Subcutaneous abdominal adipose tissue (tissue), 5 donors: ENCODE results near the gene FLNB.
A peak's percentile ranks its signal among the peaks of the same experiment; 100 is the strongest.

Experiments
- H3K27ac ChIP-seq: one replicate; pipeline ENCODE4 v1.7.0; 2013; ENCODE audit warnings: low read depth, mild to moderate bottlenecking, inconsistent platforms, low read length, moderate library complexity
- H3K27me3 ChIP-seq, 5 donors: one replicate each; pipeline ENCODE4 v1.7.0; 2013; ENCODE audit warnings: low read length in 5 of 5, inconsistent platforms in 1 of 5; ENCODE audit not compliant: control insufficient read depth in 5 of 5, insufficient read depth in 4 of 5
- H3K36me3 ChIP-seq, 5 donors: one replicate each; pipeline ENCODE4 v1.7.0; 2013; ENCODE audit warnings: low read length in 5 of 5; ENCODE audit not compliant: control insufficient read depth in 5 of 5, insufficient read depth in 5 of 5
- H3K4me1 ChIP-seq, 5 donors: one replicate each; pipeline ENCODE4 v1.7.0; 2013; ENCODE audit warnings: low read length in 5 of 5, mild to moderate bottlenecking in 3 of 5, moderate library complexity in 1 of 5; ENCODE audit not compliant: control insufficient read depth in 5 of 5, insufficient read depth in 5 of 5
- H3K4me3 ChIP-seq, 5 donors: one replicate each; pipeline ENCODE4 v1.7.0; 2013; ENCODE audit warnings: low read length in 5 of 5, low read depth in 1 of 5
- H3K9ac ChIP-seq, 5 donors: one replicate each; pipeline ENCODE4 v1.7.0; 2013; ENCODE audit warnings: low read length in 5 of 5, mild to moderate bottlenecking in 4 of 5, moderate library complexity in 3 of 5
- H3K9me3 ChIP-seq, 5 donors: one replicate each; pipeline ENCODE4 v1.7.0; 2013; ENCODE audit warnings: low read length in 5 of 5; ENCODE audit not compliant: control insufficient read depth in 5 of 5
- donor health status: healthy.
- donor health status: healthy.
- donor health status: healthy.
- donor health status: healthy.
- donor health status: healthy.

FLNB gene

GRCh38 chr3:58099865-58100264 lies 91.6 kb downstream of the FLNB start:
- H3K36me3 ChIP-seq, result peaks cover 0 to 76% (median 53%) of the 10 kb centered on the region in 5 donors
- H3K9ac ChIP-seq, result no peak overlapping the region
- H3K4me3 ChIP-seq, result no peak overlapping the region
- H3K27me3 ChIP-seq, result no peaks in the 10 kb centered on the region
- peak overlapping the region; percentile 37 for H3K27ac ChIP-seq
- peaks cover 0 to 31% (median 14%) of the 10 kb centered on the region in 5 donors for H3K4me1 ChIP-seq
- no peaks in the 10 kb centered on the region for H3K9me3 ChIP-seq

- Histone ChIP-seq H3K27ac (no peak overlapping the region), H3K36me3 (peaks cover 0 to 78% (median 51%) of the 10 kb centered on the region in 5 donors), H3K27me3 (no peaks in the 10 kb centered on the region), H3K9ac (no peak overlapping the region), H3K4me1 (peaks cover 0 to 31% (median 14%) of the 10 kb centered on the region in 5 donors), H3K9me3 (no peaks in the 10 kb centered on the region), H3K4me3 (no peak overlapping the region)
Measured at GRCh38 chr3:58101499-58102389, 93.5 kb downstream of the FLNB start.

GRCh38 chr3:58102390-58102750 lies 94.1 kb downstream of the FLNB start:
- Histone ChIP-seq H3K9me3 (no peaks in the 10 kb centered on the region), H3K27ac (no peak overlapping the region), H3K27me3 (no peaks in the 10 kb centered on the region), H3K4me3 (no peak overlapping the region), H3K36me3 (peaks cover 0 to 79% (median 53%) of the 10 kb centered on the region in 5 donors), H3K4me1 (peaks cover 1 to 31% (median 15%) of the 10 kb centered on the region in 5 donors), H3K9ac (no peak overlapping the region)

DNA sequence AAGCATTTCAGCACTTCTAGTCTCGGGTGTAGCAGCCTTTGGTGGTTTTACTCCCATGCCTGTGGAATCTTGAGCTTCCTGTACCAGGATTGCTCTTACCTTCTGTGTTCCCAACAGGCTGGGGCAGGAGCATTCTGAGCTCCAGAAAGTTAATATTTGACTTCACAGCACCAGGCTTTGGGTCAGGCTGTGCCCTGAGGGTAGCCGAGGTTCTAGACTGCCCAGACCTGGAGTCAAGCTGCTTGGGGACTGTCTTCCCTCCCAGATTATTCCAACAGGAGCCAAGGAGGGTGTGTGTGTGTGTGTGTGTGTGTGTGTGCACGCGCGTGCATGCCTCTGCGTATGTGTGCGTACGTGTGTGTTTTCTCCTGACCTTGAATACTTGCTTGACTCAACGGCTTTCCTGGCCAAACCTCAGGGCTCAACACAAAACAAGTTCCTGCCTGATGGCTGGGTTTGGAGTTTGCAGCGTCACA lies 94.8 kb downstream of the FLNB start:
- Histone ChIP-seq H3K9ac (no peak overlapping the region), H3K4me1 (peaks cover 3 to 31% (median 19%) of the 10 kb centered on the region in 5 donors), H3K27ac (no peak overlapping the region)

GRCh38 chr3:58104151-58104550 lies 95.9 kb downstream of the FLNB start:
- no peaks in the 10 kb centered on the region for H3K27me3 ChIP-seq
- H3K4me3 ChIP-seq, result no peak overlapping the region
- no peak overlapping the region for H3K9ac ChIP-seq
- H3K9me3 ChIP-seq, result no peaks in the 10 kb centered on the region
- H3K4me1 ChIP-seq, result peaks cover 1 to 23% (median 11%) of the 10 kb centered on the region in 5 donors
- H3K36me3 ChIP-seq, result peaks cover 0 to 74% (median 48%) of the 10 kb centered on the region in 5 donors
- H3K27ac ChIP-seq, result no peak overlapping the region

More for the DNA sequence above, 94.8 kb downstream of the FLNB start:
- Histone ChIP-seq H3K9me3 (no peaks in the 10 kb centered on the region), H3K4me3 (no peak overlapping the region), H3K27me3 (no peaks in the 10 kb centered on the region), H3K36me3 (peaks cover 0 to 76% (median 49%) of the 10 kb centered on the region in 5 donors)

DNA sequence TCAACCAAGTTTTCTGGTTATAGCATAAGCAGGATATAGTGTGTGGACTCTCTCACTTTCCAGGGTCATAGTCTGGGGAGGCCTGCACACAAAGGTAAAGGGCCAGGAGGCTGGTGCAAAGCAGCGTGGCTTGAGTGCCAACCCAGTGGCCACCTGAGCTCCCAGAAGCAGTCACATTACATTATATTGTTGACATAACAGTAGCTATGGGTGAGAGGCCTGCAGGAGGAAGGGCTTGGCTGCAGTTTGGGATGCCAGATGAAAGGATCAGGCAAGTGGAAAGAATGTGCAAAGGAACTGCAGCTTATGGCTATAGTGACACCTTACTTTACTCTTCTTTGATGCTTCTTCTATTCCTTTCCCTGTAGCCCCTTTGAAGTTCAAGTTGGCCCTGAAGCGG lies 96.5 kb downstream of the FLNB start:
- H3K4me3 ChIP-seq, result no peak overlapping the region
- H3K4me1 ChIP-seq, result peaks cover 0 to 21% (median 6%) of the 10 kb centered on the region in 5 donors
- H3K36me3 ChIP-seq, result peaks cover 0 to 74% (median 49%) of the 10 kb centered on the region in 5 donors
- H3K27ac ChIP-seq, result no peak overlapping the region
- H3K9ac ChIP-seq, result no peak overlapping the region
- H3K27me3 ChIP-seq, result no peaks in the 10 kb centered on the region
- no peaks in the 10 kb centered on the region for H3K9me3 ChIP-seq

DNA sequence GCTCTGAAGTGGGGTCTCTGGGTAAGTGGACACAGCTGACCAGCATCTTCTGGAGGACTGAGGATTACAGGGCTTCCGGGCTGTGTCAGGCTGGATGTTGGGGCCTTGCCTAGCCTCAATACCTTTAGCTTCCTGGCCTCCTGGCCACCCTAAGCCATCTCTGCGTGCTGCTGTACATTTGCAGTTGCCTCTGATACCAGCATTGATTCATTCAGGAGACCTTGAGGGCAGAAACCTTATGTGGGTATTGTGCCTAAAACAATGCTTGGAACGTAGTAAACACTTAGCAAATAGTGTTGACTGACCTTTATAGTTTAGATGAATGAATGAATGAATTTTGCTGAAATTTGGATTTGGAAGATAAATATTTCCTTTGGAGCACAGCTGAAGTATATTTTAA lies 97.0 kb downstream of the FLNB start:
- Histone ChIP-seq H3K9ac (no peak overlapping the region), H3K27me3 (no peaks in the 10 kb centered on the region), H3K4me1 (peaks cover 0 to 21% (median 6%) of the 10 kb centered on the region in 5 donors), H3K27ac (no peak overlapping the region), H3K9me3 (no peaks in the 10 kb centered on the region), H3K4me3 (no peak overlapping the region), H3K36me3 (peaks cover 0 to 77% (median 53%) of the 10 kb centered on the region in 5 donors)

- H3K4me3 ChIP-seq, result no peak overlapping the region
- H3K27ac ChIP-seq, result no peak overlapping the region
- peaks cover 0 to 21% (median 6%) of the 10 kb centered on the region in 5 donors for H3K4me1 ChIP-seq
- H3K9me3 ChIP-seq, result no peaks in the 10 kb centered on the region
- H3K27me3 ChIP-seq, result no peaks in the 10 kb centered on the region
- no peak overlapping the region for H3K9ac ChIP-seq
- peaks cover 0 to 77% (median 59%) of the 10 kb centered on the region in 5 donors for H3K36me3 ChIP-seq
Measured at GRCh38 chr3:58106061-58106460, 97.8 kb downstream of the FLNB start.

DNA sequence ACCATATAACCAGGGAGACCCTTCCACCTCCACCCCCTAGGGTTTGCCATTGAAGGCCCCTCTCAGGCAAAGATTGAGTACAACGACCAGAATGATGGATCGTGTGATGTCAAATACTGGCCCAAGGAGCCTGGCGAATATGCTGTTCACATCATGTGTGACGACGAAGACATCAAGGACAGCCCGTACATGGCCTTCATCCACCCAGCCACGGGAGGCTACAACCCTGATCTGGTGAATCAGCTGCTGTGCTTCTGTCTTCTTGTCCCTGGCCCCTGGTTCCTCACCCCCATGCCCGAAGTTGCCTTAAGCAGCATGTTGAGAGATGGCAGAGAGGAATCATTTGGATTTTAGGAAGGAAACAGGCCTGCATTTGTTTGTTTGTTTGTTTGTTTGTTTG lies 98.4 kb downstream of the FLNB start:
- Histone ChIP-seq H3K27ac (no peak overlapping the region), H3K4me3 (no peak overlapping the region), H3K27me3 (no peaks in the 10 kb centered on the region), H3K9me3 (no peaks in the 10 kb centered on the region), H3K9ac (no peak overlapping the region), H3K4me1 (peaks cover 0 to 21% (median 5%) of the 10 kb centered on the region in 5 donors), H3K36me3 (peaks cover 0 to 77% (median 61%) of the 10 kb centered on the region in 5 donors)

DNA sequence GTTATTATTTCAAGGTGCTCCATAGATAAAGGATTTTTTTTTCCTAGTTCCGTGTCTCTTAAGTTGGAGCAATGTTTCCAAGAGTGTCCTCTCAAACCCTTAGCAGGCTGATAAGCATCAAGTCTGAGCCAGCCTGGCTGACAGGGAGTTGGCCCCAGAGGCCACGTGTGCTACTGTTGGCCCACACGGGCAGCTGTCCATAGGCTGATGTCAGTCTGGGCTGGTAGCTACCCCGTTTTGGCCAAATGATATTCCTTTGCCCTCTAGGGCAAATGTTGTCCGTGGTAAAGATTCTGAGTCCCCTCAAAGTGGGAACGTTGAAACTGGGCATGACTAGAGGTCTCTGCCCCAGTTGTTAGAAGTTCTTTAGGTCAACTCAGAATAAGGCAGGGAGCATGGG lies 99.4 kb downstream of the FLNB start:
- peaks cover 0 to 78% (median 66%) of the 10 kb centered on the region in 5 donors for H3K36me3 ChIP-seq
- H3K4me3 ChIP-seq, result no peak overlapping the region
- no peak overlapping the region for H3K27ac ChIP-seq
- H3K4me1 ChIP-seq, result peaks cover 0 to 21% (median 5%) of the 10 kb centered on the region in 5 donors
- no peak overlapping the region for H3K9ac ChIP-seq
- H3K9me3 ChIP-seq, result no peaks in the 10 kb centered on the region
- H3K27me3 ChIP-seq, result no peaks in the 10 kb centered on the region
